ENCODE results near the gene NTF4.

DNA sequence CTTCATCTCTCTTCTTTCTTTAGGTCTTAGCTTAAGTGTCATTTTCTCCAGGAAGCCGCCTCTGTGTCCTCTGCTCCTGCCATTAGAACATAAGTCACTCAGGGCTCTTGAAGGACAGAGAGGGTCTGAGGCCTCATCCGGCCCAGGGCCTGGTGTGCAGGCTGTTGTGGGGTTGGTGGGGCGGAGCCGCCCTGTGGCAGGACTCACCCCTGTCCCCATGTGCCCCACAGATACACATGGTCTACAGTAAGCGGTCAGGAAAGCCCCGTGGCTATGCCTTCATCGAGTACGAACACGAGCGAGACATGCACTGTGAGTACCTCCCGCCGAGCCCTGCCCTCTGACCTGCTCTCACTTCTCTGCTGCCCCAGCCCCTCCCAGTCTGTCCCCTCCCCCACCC is 36.5 kb upstream of the NTF4 start:
- TF ChIP-seq, protein P1, sequence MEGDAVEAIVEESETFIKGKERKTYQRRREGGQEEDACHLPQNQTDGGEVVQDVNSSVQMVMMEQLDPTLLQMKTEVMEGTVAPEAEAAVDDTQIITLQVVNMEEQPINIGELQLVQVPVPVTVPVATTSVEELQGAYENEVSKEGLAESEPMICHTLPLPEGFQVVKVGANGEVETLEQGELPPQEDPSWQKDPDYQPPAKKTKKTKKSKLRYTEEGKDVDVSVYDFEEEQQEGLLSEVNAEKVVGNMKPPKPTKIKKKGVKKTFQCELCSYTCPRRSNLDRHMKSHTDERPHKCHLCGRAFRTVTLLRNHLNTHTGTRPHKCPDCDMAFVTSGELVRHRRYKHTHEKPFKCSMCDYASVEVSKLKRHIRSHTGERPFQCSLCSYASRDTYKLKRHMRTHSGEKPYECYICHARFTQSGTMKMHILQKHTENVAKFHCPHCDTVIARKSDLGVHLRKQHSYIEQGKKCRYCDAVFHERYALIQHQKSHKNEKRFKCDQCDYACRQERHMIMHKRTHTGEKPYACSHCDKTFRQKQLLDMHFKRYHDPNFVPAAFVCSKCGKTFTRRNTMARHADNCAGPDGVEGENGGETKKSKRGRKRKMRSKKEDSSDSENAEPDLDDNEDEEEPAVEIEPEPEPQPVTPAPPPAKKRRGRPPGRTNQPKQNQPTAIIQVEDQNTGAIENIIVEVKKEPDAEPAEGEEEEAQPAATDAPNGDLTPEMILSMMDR (IDR thresholded peaks at IDR 0.05), result no peak
- no peak for TF ChIP-seq NR3C1 (IDR thresholded peaks at IDR 0.05)
- TF ChIP-seq POLR2A (IDR thresholded peaks at IDR 0.05; ENCODE audit: low read length), result no peak
- no peak for TF ChIP-seq PHF8 (IDR thresholded peaks at IDR 0.05; ENCODE audit: borderline replicate concordance, low read depth)
